Midbrain (tissue), 1 donor: ENCODE measurements around the gene AARSD1.
"Not testable (repeated sequence)": the region's sequence is repeated elsewhere in the genome, so short reads cannot be mapped to it uniquely, and the experiment has no call there.

Experiments used
- DNase-seq: peaks from one replicate; lab custom pipeline; 2025; lab: John Stamatoyannopoulos, UW

AARSD1 gene

GRCh38 chr17:42980766-42981397 is 16.6 kb upstream of the AARSD1 start:
- DNase-seq: no peak

GRCh38 chr17:42980274-42980765 is 16.1 kb upstream of the AARSD1 start, which contains the start of gene RUNDC1:
Gene RUNDC1, plus strand, starts transcription at chr17:42980565. Its CDS starts 12 bp downstream, at chr17:42980577.
- DNase-seq: peak; percentile 89

- no peak for DNase-seq
Measured at GRCh38 chr17:42979511-42980273, 15.4 kb upstream of the AARSD1 start, which contains the start of gene PTGES3L. Gene PTGES3L, minus strand, starts transcription at chr17:42980080. Its CDS starts 27 bp downstream, at chr17:42980053.

- DNase-seq: not testable (repeated sequence)
Measured at GRCh38 chr17:42975701-42976100, 11.4 kb upstream of the AARSD1 start.

- DNase-seq: no peak
Measured at GRCh38 chr17:42975265-42975664, 11.0 kb upstream of the AARSD1 start.

- not testable (repeated sequence) for DNase-seq
Measured at GRCh38 chr17:42973323-42973722, 9.1 kb upstream of the AARSD1 start.

GRCh38 chr17:42971589-42971988 is 7.3 kb upstream of the AARSD1 start:
- no peak for DNase-seq

GRCh38 chr17:42969001-42969581 is 4.8 kb upstream of the AARSD1 start:
- peak; percentile 16 for DNase-seq

GRCh38 chr17:42967925-42968324 is 3.7 kb upstream of the AARSD1 start:
- no peak for DNase-seq

GRCh38 chr17:42953669-42954068 is 10.6 kb downstream of the AARSD1 start:
- no peak for DNase-seq

GRCh38 chr17:42950044-42950783 is 14.0 kb downstream of the AARSD1 start:
- DNase-seq: no peak

GRCh38 chr17:42946812-42947211 is 17.4 kb downstream of the AARSD1 start:
- DNase-seq: no peak

- DNase-seq: no peak
Measured at GRCh38 chr17:42944211-42944610, 20.0 kb downstream of the AARSD1 start.

- DNase-seq: peak; percentile 49
Measured at GRCh38 chr17:42937712-42938596, 26.3 kb downstream of the AARSD1 start.

- DNase-seq: no peak
Measured at GRCh38 chr17:42929497-42929844, 34.8 kb downstream of the AARSD1 start.

GRCh38 chr17:42928714-42929496 is 35.3 kb downstream of the AARSD1 start:
- no peak for DNase-seq

GRCh38 chr17:42924891-42925290 is 39.4 kb downstream of the AARSD1 start:
- DNase-seq: no peak

GRCh38 chr17:42923472-42923871 is 40.8 kb downstream of the AARSD1 start:
- DNase-seq: not testable (repeated sequence)

GRCh38 chr17:42922294-42922693 is 42.0 kb downstream of the AARSD1 start:
- no peak for DNase-seq

- no peak for DNase-seq
Measured at GRCh38 chr17:42920922-42921321, 43.3 kb downstream of the AARSD1 start.
